Panc1 (cell line): ENCODE measurements around the gene CTDP1. TPM values are rescaled to one million over a fixed set of nuclear protein-coding genes. Genes with fewer than 3 reads are reported as not detected.

ENCODE experiments used
- ATAC-seq: fragments of 200-7000 bp; cut with Tn5 transposase; 2 replicates; pipeline ENCODE4 v1.9.1; 2020; ENCODE audit warnings: mild to moderate bottlenecking, moderate library complexity
- BruUV-seq: library from RNA; stranded (reverse); fragments of 400-500 nt; replicated peaks from 2 replicates; lab custom pipeline; 2021; lab: Mats Ljungman, UMichigan
- CTCF ChIA-PET: fragments of 300-600 bp; sonication (Branson Sonifier 250); formaldehyde crosslinking; loops from one replicate; lab custom pipeline; 2022; ENCODE audit warnings: antibody characterized with exemption; lab: Charles Lee
- POLR2A ChIA-PET: fragments of 300-600 bp; sonication (Branson Sonifier 250); formaldehyde crosslinking; loops from one replicate; lab custom pipeline; 2022; ENCODE audit warnings: antibody characterized with exemption; lab: Charles Lee
- DNase-seq: peaks from one replicate; pipeline ENCODE4 v3.0.0-alpha.2; 2010; ENCODE audit warnings: low read depth, low spot score
- H3K27ac ChIP-seq: 2 replicates; pipeline ENCODE4 v1.5.1; 2011; ENCODE audit warnings: mild to moderate bottlenecking, low read length, inconsistent platforms
- H3K27me3 ChIP-seq: fragments of 200-500 bp; sonication (Bioruptor generic); 2 replicates; pipeline ENCODE4 v1.6.0; 2014; ENCODE audit warnings: low read length, inconsistent platforms; ENCODE audit not compliant: control insufficient read depth, insufficient read depth
- H3K36me3 ChIP-seq: fragments of 200-500 bp; sonication (Bioruptor generic); 2 replicates; pipeline ENCODE4 v1.5.1; 2014; ENCODE audit warnings: inconsistent platforms, mild to moderate bottlenecking, low read length, moderate library complexity; ENCODE audit not compliant: control insufficient read depth, insufficient read depth
- H3K4me1 ChIP-seq: 2 replicates; pipeline ENCODE4 v1.5.1; 2011; ENCODE audit warnings: inconsistent platforms, mild to moderate bottlenecking, low read length, moderate library complexity; ENCODE audit not compliant: control insufficient read depth, insufficient read depth
- H3K4me3 ChIP-seq, 2 experiments: 2 replicates each; pipeline ENCODE4 v1.5.1; 2011 to 2012; ENCODE audit warnings: low read depth in 2 of 2, low read length in 2 of 2, mild to moderate bottlenecking in 2 of 2, inconsistent platforms in 1 of 2, moderate library complexity in 1 of 2
- H3K9me3 ChIP-seq: fragments of 200-500 bp; sonication (Bioruptor generic); 2 replicates; pipeline ENCODE4 v1.5.1; 2014; ENCODE audit warnings: low read depth, mild to moderate bottlenecking, inconsistent platforms, low read length, moderate library complexity; ENCODE audit not compliant: control insufficient read depth, insufficient read depth
- CTCF ChIP-seq: fragments of 450-650 bp; IDR thresholded peaks from 2 replicates; pipeline ENCODE4 v1.5.1; 2017; ENCODE audit warnings: mild to moderate bottlenecking
- POLR2AphosphoS5 ChIP-seq: IDR thresholded peaks from 2 replicates; pipeline ENCODE4 v1.6.1; 2012; ENCODE audit warnings: mild to moderate bottlenecking, low read depth, low read length, moderate library complexity
- REST ChIP-seq, 2 experiments: IDR thresholded peaks; 2 replicates each; pipeline ENCODE4 v1.6.1; 2011 to 2012; ENCODE audit warnings: low read depth in 2 of 2, control low read depth in 1 of 2, low read length in 1 of 2, mild to moderate bottlenecking in 1 of 2, moderate library complexity in 1 of 2; ENCODE audit not compliant: insufficient read depth in 1 of 2
- SIN3A ChIP-seq: IDR thresholded peaks from 2 replicates; pipeline ENCODE4 v1.6.1; 2012; ENCODE audit warnings: low read depth, mild to moderate bottlenecking, low read length, moderate library complexity, borderline replicate concordance; ENCODE audit not compliant: insufficient read depth
- TCF7L2 ChIP-seq: IDR thresholded peaks from 2 replicates; pipeline ENCODE4 v1.6.1; 2011; ENCODE audit warnings: mild to moderate bottlenecking, low read depth, low read length, inconsistent platforms
- in situ Hi-C: cut with HindIII; loops from 2 replicates; pipeline ENCODE4 v1.10.0; 2016; ENCODE audit warnings: low sequenced_read_pairs, low pct_unique_long_range_greater_than_20kb
- intact Hi-C: fragments of 100-400 bp; cut with micrococcal nuclease; formaldehyde crosslinking; loops from one replicate; pipeline ENCODE4 v1.10.0; 2022; ENCODE audit not compliant: unreplicated experiment
- total RNA-seq: library from RNA; stranded (reverse); gene quantifications from one replicate; pipeline ENCODE4 v1.2.1, GENCODE V29; 2021; ENCODE audit not compliant: unreplicated experiment

Gene CTDP1
- total RNA-seq, 1 experiment from 2014 or later = 52.8 TPM

- Histone ChIP-seq H3K4me1 (no peaks in the 10 kb centered on the region), H3K27me3 (no peaks in the 10 kb centered on the region), H3K4me3 (no peak overlapping the region), H3K36me3 (no peaks in the 10 kb centered on the region), H3K27ac (no peak overlapping the region), H3K9me3 (no peaks in the 10 kb centered on the region)
- ChIA-PET POLR2A (no interaction called here), CTCF (no interaction called here)
- ATAC-seq = no peak
- DNase-seq = no peak
- intact Hi-C loops = no loop called here
- TF ChIP-seq SIN3A = no peak
- no peak for TF ChIP-seq TCF7L2
- no peak for TF ChIP-seq CTCF
- TF ChIP-seq REST (IDR thresholded peaks at IDR 0.05; ENCODE audit: insufficient read depth in 1 of 2, low read depth in 2 of 2, low read length in 1 of 2) = no peak
- no peak for TF ChIP-seq POLR2AphosphoS5
- BruUV-seq = no TSS peak
- in situ Hi-C loops = no loop called here
Measured at GRCh38 chr18:79742076-79742475, 62.5 kb downstream of the CTDP1 start.

GRCh38 chr18:79744625-79745024, 65.0 kb downstream of the CTDP1 start:
- no peak overlapping the region for H3K27ac ChIP-seq
- intact Hi-C loops = no loop called here
- H3K9me3 ChIP-seq = no peaks in the 10 kb centered on the region
- in situ Hi-C loops = no loop called here
- no peaks in the 10 kb centered on the region for H3K27me3 ChIP-seq
- DNase-seq = no peak
- ChIA-PET CTCF (no interaction called here), POLR2A (no interaction called here)
- H3K36me3 ChIP-seq = no peaks in the 10 kb centered on the region
- H3K4me3 ChIP-seq = no peak overlapping the region
- no peak for ATAC-seq
- TF ChIP-seq TCF7L2 (no peak), SIN3A (no peak)
- no TSS peak for BruUV-seq
- no peaks in the 10 kb centered on the region for H3K4me1 ChIP-seq

- ATAC-seq = no peak
- POLR2A ChIA-PET = no interaction called here
- TF ChIP-seq CTCF = no peak
- TF ChIP-seq POLR2AphosphoS5 = no peak
- TF ChIP-seq REST (IDR thresholded peaks at IDR 0.05; ENCODE audit: insufficient read depth in 1 of 2, low read depth in 2 of 2, low read length in 1 of 2) = no peak
- no peak for TF ChIP-seq TCF7L2
- TF ChIP-seq SIN3A = no peak
- in situ Hi-C loops = no loop called here
- Histone ChIP-seq H3K36me3 (no peaks in the 10 kb centered on the region), H3K27ac (no peak overlapping the region), H3K9me3 (no peaks in the 10 kb centered on the region), H3K4me1 (no peaks in the 10 kb centered on the region), H3K27me3 (no peaks in the 10 kb centered on the region), H3K4me3 (no peak overlapping the region)
- intact Hi-C loops = no loop called here
- CTCF ChIA-PET = interaction anchor here (0.6 to 0.8 kb wide), 2 partner anchors 29 to 31 kb away, joined by 3 read pairs; no protein-coding TSS in a partner anchor
- DNase-seq = no peak
- no TSS peak for BruUV-seq
Measured at GRCh38 chr18:79746730-79747129, 67.1 kb downstream of the CTDP1 start.
